Left ventricle myocardium inferior (tissue), 1 donor: ENCODE measurements around the gene DSCAML1. TPM values are rescaled to one million over a fixed set of nuclear protein-coding genes. Genes with fewer than 3 reads are reported as not detected.

Experiments used
- DNase-seq: peaks from one replicate; pipeline ENCODE4 v3.0.0-alpha.2; 2020
- H3K27ac ChIP-seq: fragments of 200-600 bp; replicated peaks from 2 replicates; pipeline ENCODE4 v1.8.0; 2021
- H3K27me3 ChIP-seq: fragments of 200-600 bp; 2 replicates; pipeline ENCODE4 v1.8.0; 2021; ENCODE audit warnings: low read depth
- H3K36me3 ChIP-seq: fragments of 200-600 bp; 2 replicates; pipeline ENCODE4 v1.8.0; 2021
- H3K4me1 ChIP-seq: fragments of 200-600 bp; 2 replicates; pipeline ENCODE4 v1.8.0; 2021
- H3K4me3 ChIP-seq: fragments of 200-600 bp; 2 replicates; pipeline ENCODE4 v1.8.0; 2021; ENCODE audit warnings: mild to moderate bottlenecking, moderate library complexity
- H3K9me3 ChIP-seq: fragments of 200-600 bp; replicated peaks from 2 replicates; pipeline ENCODE4 v1.8.0; 2021
- CTCF ChIP-seq: fragments of 200-600 bp; IDR thresholded peaks from 2 replicates; pipeline ENCODE4 v1.8.0; 2021; ENCODE audit warnings: antibody characterized with exemption, mild to moderate bottlenecking, borderline replicate concordance
- intact Hi-C: fragments of 100-400 bp; cut with micrococcal nuclease; formaldehyde crosslinking; loops from one replicate; pipeline ENCODE4 v1.11.0; 2022
- total RNA-seq: library from RNA; stranded (reverse); fragmentation: NEBNext Ultra II Directional; extraction: Animal tissue kit (Norgen Biotek cat#: 25700); gene quantifications from one replicate; pipeline ENCODE4 v1.2.1, GENCODE V29; 2021
- donor health status: DM: no; HTN: yes; CAD: no; lungs with severe emphysema.

The DSCAML1 gene
- total RNA-seq, 1 donor from 2014 or later: 0.19 TPM

- H3K27me3 ChIP-seq: peaks cover 38% of the 10 kb centered on the region
- DNase-seq: peak; percentile 34
- H3K27ac ChIP-seq: no peak overlapping the region
- TF ChIP-seq CTCF: no peak
- intact Hi-C loops: no loop called here
- no peaks in the 10 kb centered on the region for H3K9me3 ChIP-seq
- H3K4me1 ChIP-seq: peaks cover 3% of the 10 kb centered on the region
- no peak overlapping the region for H3K4me3 ChIP-seq
- H3K36me3 ChIP-seq: no peaks in the 10 kb centered on the region
These were observed 213.8 kb downstream of the DSCAML1 start for GRCh38 chr11:117583063-117583801.

GRCh38 chr11:117582433-117582832 is 214.6 kb downstream of the DSCAML1 start:
- peaks cover 3% of the 10 kb centered on the region for H3K4me1 ChIP-seq
- no peak for DNase-seq
- H3K9me3 ChIP-seq: no peaks in the 10 kb centered on the region
- peaks cover 32% of the 10 kb centered on the region for H3K27me3 ChIP-seq
- no peak overlapping the region for H3K4me3 ChIP-seq
- intact Hi-C loops: no loop called here
- H3K36me3 ChIP-seq: no peaks in the 10 kb centered on the region
- TF ChIP-seq CTCF: no peak
- no peak overlapping the region for H3K27ac ChIP-seq

GRCh38 chr11:117580866-117581265 is 216.2 kb downstream of the DSCAML1 start:
- Histone ChIP-seq H3K9me3 (no peaks in the 10 kb centered on the region), H3K36me3 (no peaks in the 10 kb centered on the region), H3K27ac (no peak overlapping the region), H3K4me1 (peaks cover 3% of the 10 kb centered on the region), H3K27me3 (peaks cover 17% of the 10 kb centered on the region), H3K4me3 (no peak overlapping the region)
- intact Hi-C loops: no loop called here
- no peak for DNase-seq
- no peak for TF ChIP-seq CTCF

- intact Hi-C loops: no loop called here
- H3K36me3 ChIP-seq: no peaks in the 10 kb centered on the region
- H3K27ac ChIP-seq: no peak overlapping the region
- H3K27me3 ChIP-seq: peaks cover 14% of the 10 kb centered on the region
- no peak overlapping the region for H3K4me3 ChIP-seq
- TF ChIP-seq CTCF: no peak
- peaks cover under 1% of the 10 kb centered on the region for H3K4me1 ChIP-seq
- no peaks in the 10 kb centered on the region for H3K9me3 ChIP-seq
- DNase-seq: no peak
These were observed 217.9 kb downstream of the DSCAML1 start for GRCh38 chr11:117579161-117579560.

- H3K27me3 ChIP-seq: peaks cover 10% of the 10 kb centered on the region
- intact Hi-C loops: no loop called here
- no peak for TF ChIP-seq CTCF
- no peak overlapping the region for H3K27ac ChIP-seq
- no peaks in the 10 kb centered on the region for H3K9me3 ChIP-seq
- no peak overlapping the region for H3K4me3 ChIP-seq
- no peaks in the 10 kb centered on the region for H3K36me3 ChIP-seq
- no peak for DNase-seq
- no peaks in the 10 kb centered on the region for H3K4me1 ChIP-seq
These were observed 221.2 kb downstream of the DSCAML1 start for GRCh38 chr11:117575856-117576255.
